ENCODE measurements around the gene PROSER2.

PROSER2 gene

GRCh38 chr10:11878776-11879175 is 55.6 kb downstream of the PROSER2 start:
- no peak overlapping the region for H3K4me3 ChIP-seq (ENCODE audit: control insufficient read depth, low read depth, low read length)
- TF ChIP-seq CTCF (IDR thresholded peaks at IDR 0.05; ENCODE audit: control insufficient read depth, insufficient read depth, low read depth, low read length, missing control alignments), result no peak
- DNase-seq (ENCODE audit: low read depth), result no peak

GRCh38 chr10:11879387-11880094 is 56.4 kb downstream of the PROSER2 start:
- DNase-seq (ENCODE audit: low read depth), result no peak
- no peak for TF ChIP-seq CTCF (IDR thresholded peaks at IDR 0.05; ENCODE audit: control insufficient read depth, insufficient read depth, low read depth, low read length, missing control alignments)

GRCh38 chr10:11880151-11881029 is 57.2 kb downstream of the PROSER2 start:
- DNase-seq (ENCODE audit: low read depth), result no peak
- H3K4me3 ChIP-seq (ENCODE audit: control insufficient read depth, low read depth, low read length), result no peak overlapping the region

More at GRCh38 chr10:11879387-11880094, 56.4 kb downstream of the PROSER2 start:
- H3K4me3 ChIP-seq (ENCODE audit: control insufficient read depth, low read depth, low read length), result no peak overlapping the region

GRCh38 chr10:11881030-11881476 is 57.9 kb downstream of the PROSER2 start:
- no peak overlapping the region for H3K4me3 ChIP-seq (ENCODE audit: control insufficient read depth, low read depth, low read length)
- no peak for TF ChIP-seq CTCF (IDR thresholded peaks at IDR 0.05; ENCODE audit: control insufficient read depth, insufficient read depth, low read depth, low read length, missing control alignments)
- DNase-seq (ENCODE audit: low read depth), result no peak

More at GRCh38 chr10:11880151-11881029, 57.2 kb downstream of the PROSER2 start:
- no peak for TF ChIP-seq CTCF (IDR thresholded peaks at IDR 0.05; ENCODE audit: control insufficient read depth, insufficient read depth, low read depth, low read length, missing control alignments)

GRCh38 chr10:11881477-11882417 is 58.6 kb downstream of the PROSER2 start:
- no peak for TF ChIP-seq CTCF (IDR thresholded peaks at IDR 0.05; ENCODE audit: control insufficient read depth, insufficient read depth, low read depth, low read length, missing control alignments)
- no peak for DNase-seq (ENCODE audit: low read depth)
- H3K4me3 ChIP-seq (ENCODE audit: control insufficient read depth, low read depth, low read length), result no peak overlapping the region
